IPS DF 4.7 (cell line): ENCODE measurements around the gene SSTR1.

ENCODE experiments used
- DNase-seq: peaks from one replicate; pipeline ENCODE4 v3.0.0-alpha.2; 2013; ENCODE audit warnings: low spot score; ENCODE audit errors: extremely low read depth

The SSTR1 gene

GRCh38 chr14:38202444-38203191, 5.1 kb upstream of the SSTR1 start:
- DNase-seq: no peak

- DNase-seq: no peak
These were observed 3.6 kb upstream of the SSTR1 start for GRCh38 chr14:38203929-38204718.

GRCh38 chr14:38204719-38205115, 3.0 kb upstream of the SSTR1 start:
- no peak for DNase-seq

- DNase-seq: no peak
These were observed 2.4 kb upstream of the SSTR1 start for GRCh38 chr14:38205119-38205813.

- no peak for DNase-seq
These were observed 1.6 kb upstream of the SSTR1 start for GRCh38 chr14:38205949-38206665.

GRCh38 chr14:38206689-38207376, 871 bp upstream of the SSTR1 start:
- DNase-seq: no peak

- DNase-seq: no peak
These were observed 348 bp upstream of the SSTR1 start for GRCh38 chr14:38207377-38207735.

- DNase-seq: no peak
These were observed 1.2 kb downstream of the SSTR1 start for GRCh38 chr14:38208618-38209562.

- no peak for DNase-seq
These were observed 2.2 kb downstream of the SSTR1 start for GRCh38 chr14:38209572-38210557.

GRCh38 chr14:38210587-38211216, 3.0 kb downstream of the SSTR1 start:
- DNase-seq: no peak

- DNase-seq: no peak
These were observed 3.6 kb downstream of the SSTR1 start for GRCh38 chr14:38211255-38211735.

GRCh38 chr14:38212111-38212510, 4.4 kb downstream of the SSTR1 start:
- no peak for DNase-seq

- DNase-seq: no peak
These were observed 5.3 kb downstream of the SSTR1 start for GRCh38 chr14:38213001-38213400.

GRCh38 chr14:38217553-38217952, 9.8 kb downstream of the SSTR1 start:
- no peak for DNase-seq

- no peak for DNase-seq
These were observed 13.4 kb downstream of the SSTR1 start for GRCh38 chr14:38221077-38221476.

- DNase-seq: no peak
These were observed 16.6 kb downstream of the SSTR1 start for GRCh38 chr14:38224338-38224737.

- DNase-seq: no peak
These were observed 18.2 kb downstream of the SSTR1 start for GRCh38 chr14:38225946-38226345.

GRCh38 chr14:38226366-38226765, 18.7 kb downstream of the SSTR1 start:
- DNase-seq: no peak
